Measurements from ENCODE around the gene PSMF1. TPM values are rescaled to one million over a fixed set of nuclear protein-coding genes. Genes with fewer than 3 reads are reported as not detected.

PSMF1 gene
- total RNA-seq, 1 donor from 2014 or later, result 133 TPM

GRCh38 chr20:1125277-1125676 lies 6.9 kb downstream of the PSMF1 start:
- no peak for DNase-seq (ENCODE audit: low read depth)
- Histone ChIP-seq H4K20me1 (ENCODE audit: insufficient read depth, low read length) (peaks cover 56% of the 10 kb centered on the region), H3K4me1 (ENCODE audit: insufficient read depth, low read length) (no peaks in the 10 kb centered on the region), H3K79me2 (ENCODE audit: insufficient read depth, low read length) (peaks cover 53% of the 10 kb centered on the region), H3K27me3 (ENCODE audit: insufficient read depth, low read length) (no peaks in the 10 kb centered on the region), H3K9me3 (ENCODE audit: insufficient read depth, low read depth, low read length) (no peaks in the 10 kb centered on the region), H3K36me3 (ENCODE audit: insufficient read depth, low read length) (peaks cover 19% of the 10 kb centered on the region), H3K27ac (ENCODE audit: low read depth, low read length) (no peak overlapping the region), H2AFZ (ENCODE audit: low read depth, low read length) (no peak overlapping the region), H3K4me2 (ENCODE audit: low read length) (no peak overlapping the region), H3K4me3 (ENCODE audit: insufficient read depth, low read depth, low read length) (no peak overlapping the region), H3K9ac (ENCODE audit: low read length) (no peak overlapping the region)
- no peak for FAIRE-seq
- no peak overlapping the region for H3K27ac Mint-ChIP-seq (ENCODE audit: unreplicated experiment)
- peaks cover 14% of the 10 kb centered on the region for H3K36me3 Mint-ChIP-seq (ENCODE audit: low read depth, unreplicated experiment)
- H3K4me1 Mint-ChIP-seq (ENCODE audit: low read depth, unreplicated experiment), result peaks cover 11% of the 10 kb centered on the region
- no peaks in the 10 kb centered on the region for H3K27me3 Mint-ChIP-seq (ENCODE audit: low read depth, unreplicated experiment)
- no peaks in the 10 kb centered on the region for H3K9me3 Mint-ChIP-seq (ENCODE audit: unreplicated experiment)
- H3K4me3 Mint-ChIP-seq (ENCODE audit: unreplicated experiment), result no peak overlapping the region
- no peak for TF ChIP-seq EZH2 (IDR thresholded peaks at IDR 0.05; ENCODE audit: insufficient read depth, low read length)
- TF ChIP-seq, protein P1, sequence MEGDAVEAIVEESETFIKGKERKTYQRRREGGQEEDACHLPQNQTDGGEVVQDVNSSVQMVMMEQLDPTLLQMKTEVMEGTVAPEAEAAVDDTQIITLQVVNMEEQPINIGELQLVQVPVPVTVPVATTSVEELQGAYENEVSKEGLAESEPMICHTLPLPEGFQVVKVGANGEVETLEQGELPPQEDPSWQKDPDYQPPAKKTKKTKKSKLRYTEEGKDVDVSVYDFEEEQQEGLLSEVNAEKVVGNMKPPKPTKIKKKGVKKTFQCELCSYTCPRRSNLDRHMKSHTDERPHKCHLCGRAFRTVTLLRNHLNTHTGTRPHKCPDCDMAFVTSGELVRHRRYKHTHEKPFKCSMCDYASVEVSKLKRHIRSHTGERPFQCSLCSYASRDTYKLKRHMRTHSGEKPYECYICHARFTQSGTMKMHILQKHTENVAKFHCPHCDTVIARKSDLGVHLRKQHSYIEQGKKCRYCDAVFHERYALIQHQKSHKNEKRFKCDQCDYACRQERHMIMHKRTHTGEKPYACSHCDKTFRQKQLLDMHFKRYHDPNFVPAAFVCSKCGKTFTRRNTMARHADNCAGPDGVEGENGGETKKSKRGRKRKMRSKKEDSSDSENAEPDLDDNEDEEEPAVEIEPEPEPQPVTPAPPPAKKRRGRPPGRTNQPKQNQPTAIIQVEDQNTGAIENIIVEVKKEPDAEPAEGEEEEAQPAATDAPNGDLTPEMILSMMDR (IDR thresholded peaks at IDR 0.05; ENCODE audit: insufficient read depth, low read depth, low read length), result no peak

GRCh38 chr20:1127840-1128239 lies 9.4 kb downstream of the PSMF1 start:
- Histone ChIP-seq H3K4me3 (ENCODE audit: insufficient read depth, low read depth, low read length) (no peak overlapping the region), H3K4me2 (ENCODE audit: low read length) (no peak overlapping the region), H3K9ac (ENCODE audit: low read length) (no peak overlapping the region), H4K20me1 (ENCODE audit: insufficient read depth, low read length) (peaks cover 50% of the 10 kb centered on the region), H2AFZ (ENCODE audit: low read depth, low read length) (no peak overlapping the region), H3K9me3 (ENCODE audit: insufficient read depth, low read depth, low read length) (no peaks in the 10 kb centered on the region), H3K4me1 (ENCODE audit: insufficient read depth, low read length) (no peaks in the 10 kb centered on the region), H3K36me3 (ENCODE audit: insufficient read depth, low read length) (peaks cover 21% of the 10 kb centered on the region), H3K27ac (ENCODE audit: low read depth, low read length) (no peak overlapping the region), H3K27me3 (ENCODE audit: insufficient read depth, low read length) (no peaks in the 10 kb centered on the region), H3K79me2 (ENCODE audit: insufficient read depth, low read length) (peaks cover 44% of the 10 kb centered on the region)
- Mint-ChIP-seq H3K27ac (ENCODE audit: unreplicated experiment) (no peak overlapping the region), H3K4me3 (ENCODE audit: unreplicated experiment) (no peak overlapping the region), H3K4me1 (ENCODE audit: low read depth, unreplicated experiment) (no peaks in the 10 kb centered on the region), H3K27me3 (ENCODE audit: low read depth, unreplicated experiment) (no peaks in the 10 kb centered on the region), H3K9me3 (ENCODE audit: unreplicated experiment) (no peaks in the 10 kb centered on the region), H3K36me3 (ENCODE audit: low read depth, unreplicated experiment) (peaks cover 22% of the 10 kb centered on the region)
- no peak for TF ChIP-seq EZH2 (IDR thresholded peaks at IDR 0.05; ENCODE audit: insufficient read depth, low read length)
- TF ChIP-seq, protein P1 (IDR thresholded peaks at IDR 0.05; ENCODE audit: insufficient read depth, low read depth, low read length), result no peak
- no peak for DNase-seq (ENCODE audit: low read depth)
- FAIRE-seq, result no peak

DNA sequence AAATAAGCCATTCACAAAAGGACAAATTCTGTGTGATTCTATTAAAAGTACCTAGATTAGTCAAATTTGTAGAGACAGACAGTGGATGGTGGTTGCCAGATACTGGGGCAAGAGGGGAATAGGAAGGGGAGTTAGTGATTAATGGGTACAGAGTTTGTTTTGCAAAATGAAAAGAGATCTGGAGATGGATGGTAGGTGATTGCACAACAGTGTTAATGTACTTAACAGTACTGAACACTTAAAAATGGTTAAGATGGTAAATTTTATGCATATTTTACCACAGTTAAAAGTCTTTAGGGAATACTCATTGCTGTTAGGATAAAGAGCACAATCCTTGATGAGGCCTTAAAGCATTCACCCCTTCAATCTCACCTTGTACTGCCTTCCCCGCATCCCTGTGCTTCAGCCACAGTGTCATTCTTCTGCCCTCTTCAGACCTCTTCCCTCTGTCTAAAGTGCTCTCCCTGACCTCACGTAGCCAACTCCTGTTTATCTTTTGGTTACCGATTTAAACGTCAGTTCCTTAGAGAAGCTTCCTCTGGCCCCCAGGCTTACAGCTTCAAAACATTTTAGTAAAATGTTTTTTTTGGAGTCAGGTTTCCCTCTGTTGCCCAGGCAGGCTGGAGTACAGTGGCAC lies 11.8 kb downstream of the PSMF1 start:
- Histone ChIP-seq H3K9ac (ENCODE audit: low read length) (no peak overlapping the region), H3K36me3 (ENCODE audit: insufficient read depth, low read length) (peaks cover 24% of the 10 kb centered on the region), H2AFZ (ENCODE audit: low read depth, low read length) (no peak overlapping the region), H3K27ac (ENCODE audit: low read depth, low read length) (no peak overlapping the region), H3K27me3 (ENCODE audit: insufficient read depth, low read length) (no peaks in the 10 kb centered on the region), H3K4me3 (ENCODE audit: insufficient read depth, low read depth, low read length) (no peak overlapping the region), H3K9me3 (ENCODE audit: insufficient read depth, low read depth, low read length) (no peaks in the 10 kb centered on the region), H3K4me1 (ENCODE audit: insufficient read depth, low read length) (no peaks in the 10 kb centered on the region), H3K79me2 (ENCODE audit: insufficient read depth, low read length) (peaks cover 43% of the 10 kb centered on the region), H3K4me2 (ENCODE audit: low read length) (no peak overlapping the region), H4K20me1 (ENCODE audit: insufficient read depth, low read length) (peaks cover 46% of the 10 kb centered on the region)
- TF ChIP-seq, protein P1 (IDR thresholded peaks at IDR 0.05; ENCODE audit: insufficient read depth, low read depth, low read length), result no peak
- TF ChIP-seq EZH2 (IDR thresholded peaks at IDR 0.05; ENCODE audit: insufficient read depth, low read length), result no peak
- Mint-ChIP-seq H3K27me3 (ENCODE audit: low read depth, unreplicated experiment) (no peaks in the 10 kb centered on the region), H3K4me1 (ENCODE audit: low read depth, unreplicated experiment) (no peaks in the 10 kb centered on the region), H3K36me3 (ENCODE audit: low read depth, unreplicated experiment) (peaks cover 23% of the 10 kb centered on the region), H3K27ac (ENCODE audit: unreplicated experiment) (no peak overlapping the region), H3K9me3 (ENCODE audit: unreplicated experiment) (no peaks in the 10 kb centered on the region), H3K4me3 (ENCODE audit: unreplicated experiment) (no peak overlapping the region)
- DNase-seq (ENCODE audit: low read depth) (no peak), FAIRE-seq (no peak)
